K562 (cell line): ENCODE data around the gene ARL16. TPM values are rescaled to one million over a fixed set of nuclear protein-coding genes. Genes with fewer than 3 reads are reported as not detected.
A peak's percentile ranks its signal among the peaks of the same experiment; 100 is the strongest.

Experiments used
- CBX8 ChIP-seq: fragments of 200-600 bp; sonication (generic); IDR thresholded peaks from 2 replicates; pipeline ENCODE4 v1.6.1; 2012; ENCODE audit warnings: borderline replicate concordance, mixed run types, low read depth, mild to moderate bottlenecking, moderate library complexity, mixed read lengths, low read length, control low read depth, inconsistent platforms; ENCODE audit not compliant: poor library complexity, severe bottlenecking; ENCODE audit errors: extremely low read depth
- CCAR2 ChIP-seq: fragments of 200-400 bp; formaldehyde crosslinking; IDR thresholded peaks from 2 replicates; pipeline ENCODE4 v1.6.1; 2017; ENCODE audit warnings: mild to moderate bottlenecking, low read depth, low read length
- EZH2 ChIP-seq: IDR thresholded peaks from 2 replicates; pipeline ENCODE4 v1.6.1; 2012; ENCODE audit warnings: low read depth, mild to moderate bottlenecking, inconsistent platforms, low read length, borderline replicate concordance
- GATAD2B ChIP-seq: fragments of 450-650 bp; IDR thresholded peaks from 2 replicates; pipeline ENCODE4 v1.6.1; 2017; ENCODE audit warnings: mild to moderate bottlenecking, borderline replicate concordance
- KAT8 ChIP-seq: fragments of 450-650 bp; IDR thresholded peaks from 2 replicates; pipeline ENCODE4 v1.6.1; 2016; ENCODE audit warnings: low read depth, mild to moderate bottlenecking
- NFIX ChIP-seq: fragments of 250-450 bp; sonication (Bioruptor Pico); IDR thresholded peaks from 2 replicates; pipeline ENCODE4 v1.4.0; 2020; ENCODE audit warnings: low read depth, mild to moderate bottlenecking, moderate library complexity
- OTX1 ChIP-seq: fragments of 450-650 bp; formaldehyde crosslinking; IDR thresholded peaks from 2 replicates; pipeline ENCODE4 v1.4.0; 2022; ENCODE audit warnings: mild to moderate bottlenecking
- POLR2G ChIP-seq: fragments of 200-400 bp; formaldehyde crosslinking; IDR thresholded peaks from 2 replicates; pipeline ENCODE4 v1.6.1; 2017; ENCODE audit warnings: low read depth, mild to moderate bottlenecking, antibody characterized with exemption, low read length, moderate library complexity
- RBM22 ChIP-seq: fragments of 200-400 bp; formaldehyde crosslinking; IDR thresholded peaks from 2 replicates; pipeline ENCODE4 v1.6.1; 2018; ENCODE audit warnings: low read length, low read depth; ENCODE audit not compliant: poor library complexity, severe bottlenecking
- SMAD3 ChIP-seq: fragments of 450-650 bp; formaldehyde crosslinking; conservative IDR thresholded peaks from 2 replicates; pipeline ENCODE4 v1.4.0; 2020; ENCODE audit warnings: mild to moderate bottlenecking
- SP1 ChIP-seq: sonication (generic); formaldehyde crosslinking; IDR thresholded peaks from 2 replicates; pipeline ENCODE4 v1.8.1; 2022; ENCODE audit warnings: mild to moderate bottlenecking, missing genetic modification reagents
- TFAM ChIP-seq: fragments of 250-450 bp; sonication (Bioruptor Pico); conservative IDR thresholded peaks from 2 replicates; pipeline ENCODE4 v1.5.0; 2021; ENCODE audit warnings: mild to moderate bottlenecking, moderate library complexity
- ZNF124 ChIP-seq: sonication (generic); formaldehyde crosslinking; IDR thresholded peaks from 2 replicates; pipeline ENCODE4 v1.8.1; 2022; ENCODE audit warnings: missing genetic modification reagents
- ZNF212 ChIP-seq: fragments of 450-650 bp; formaldehyde crosslinking; IDR thresholded peaks from 2 replicates; pipeline ENCODE4 v1.4.0; 2020; ENCODE audit warnings: mild to moderate bottlenecking
- ZNF3 ChIP-seq: fragments of 250-450 bp; sonication (Bioruptor Pico); IDR thresholded peaks from 2 replicates; pipeline ENCODE4 v1.5.0; 2021; ENCODE audit warnings: mild to moderate bottlenecking, moderate library complexity
- ZNF589 ChIP-seq: fragments of 200-800 bp; sonication (Bioruptor generic); IDR thresholded peaks from 2 replicates; pipeline ENCODE4 v1.6.1; 2016; ENCODE audit warnings: low read depth, missing genetic modification characterization, missing compliant biosample characterization
- ZNF609 ChIP-seq: sonication (generic); formaldehyde crosslinking; IDR thresholded peaks from 2 replicates; pipeline ENCODE4 v1.8.1; 2023; ENCODE audit warnings: missing genetic modification reagents, mild to moderate bottlenecking, borderline replicate concordance
- ZNF76 ChIP-seq: fragments of 250-450 bp; sonication (Bioruptor Pico); IDR thresholded peaks from 2 replicates; pipeline ENCODE4 v1.4.0; 2020; ENCODE audit warnings: mild to moderate bottlenecking, moderate library complexity, borderline replicate concordance
- ZZZ3 ChIP-seq: fragments of 450-650 bp; IDR thresholded peaks from 2 replicates; pipeline ENCODE4 v1.6.1; 2016; ENCODE audit warnings: antibody characterized with exemption, mild to moderate bottlenecking, moderate library complexity
- polyA plus RNA-seq, 8 experiments: library from polyadenylated mRNA; depleted of rRNA in 4 of 8; stranded (reverse) in 5 of 8; unstranded in 3 of 8; fragments of >200 nt; fragmentation: Nextera tagmentation in 2 of 8; fragmentation: Illumina TruSeq in 1 of 8; extraction: Ambion mirVana in 2 of 8; extraction: Trizol in 1 of 8; gene quantifications; 2 replicates each; pipeline versions ENCODE4 v1.2.1 to v1.2.3, GENCODE V29; 2011 to 2014; ENCODE audit warnings: inconsistent platforms in 1 of 8, missing spikeins in 1 of 8
- total RNA-seq, 7 experiments: library from RNA; depleted of rRNA in 6 of 7; stranded (reverse); fragments of >200 nt in 6 of 7; fragmentation: Illumina TruSeq in 2 of 7; extraction: Trizol in 2 of 7; gene quantifications; 2 replicates each; pipeline versions ENCODE4 v1.2.1 to v1.2.3, GENCODE V29; 2011 to 2021; ENCODE audit warnings: low replicate concordance in 1 of 7
- TF ChIP-seq, protein P1 (sequence below): fragments of 200-400 bp; formaldehyde crosslinking; IDR thresholded peaks from 2 replicates; pipeline ENCODE4 v1.6.1; 2017; ENCODE audit warnings: mild to moderate bottlenecking, low read depth, low read length, moderate library complexity

ARL16 gene
- total and polyA plus RNA-seq, 9 of the 15 experiments (the other 6 are each of a cell fraction or from before 2014, with no cell fraction given): 5.4 to 32.4 (median 22.6) TPM

GRCh38 chr17:81636505-81637288, 46.9 kb downstream of the ARL16 start, which contains the start of the genes NPLOC4 and TSPAN10 (continued):
- TF ChIP-seq SP1 (CRISPR knock-in tag) (peak; percentile 82), ZNF589 (CRISPR knock-in tag) (no peak; the same call in 1 of the 2 replicates), ZNF124 (CRISPR knock-in tag) (no peak), RBM22 (peak; percentile 53), ZNF609 (CRISPR knock-in tag) (no peak), ZZZ3 (no peak), CBX8 (no peak), ZNF3 (CRISPR knock-in tag) (no peak), KAT8 (no peak), SMAD3 (CRISPR knock-in tag) (0 out of 2 replicates have a peak, but pooled peaks have one; percentile 60), GATAD2B (peak; percentile 97; the same call in 1 of the 2 replicates), TFAM (CRISPR knock-in tag) (no peak), EZH2 (no peak), ZNF212 (CRISPR knock-in tag) (no peak), POLR2G (peak; percentile 96), NFIX (CRISPR knock-in tag) (no peak), CCAR2 (no peak), ZNF76 (CRISPR knock-in tag) (peak; percentile 38; the same call in 1 of the 2 replicates), OTX1 (peak; percentile 36; the same call in 1 of the 2 replicates)
- TF ChIP-seq, protein P1, sequence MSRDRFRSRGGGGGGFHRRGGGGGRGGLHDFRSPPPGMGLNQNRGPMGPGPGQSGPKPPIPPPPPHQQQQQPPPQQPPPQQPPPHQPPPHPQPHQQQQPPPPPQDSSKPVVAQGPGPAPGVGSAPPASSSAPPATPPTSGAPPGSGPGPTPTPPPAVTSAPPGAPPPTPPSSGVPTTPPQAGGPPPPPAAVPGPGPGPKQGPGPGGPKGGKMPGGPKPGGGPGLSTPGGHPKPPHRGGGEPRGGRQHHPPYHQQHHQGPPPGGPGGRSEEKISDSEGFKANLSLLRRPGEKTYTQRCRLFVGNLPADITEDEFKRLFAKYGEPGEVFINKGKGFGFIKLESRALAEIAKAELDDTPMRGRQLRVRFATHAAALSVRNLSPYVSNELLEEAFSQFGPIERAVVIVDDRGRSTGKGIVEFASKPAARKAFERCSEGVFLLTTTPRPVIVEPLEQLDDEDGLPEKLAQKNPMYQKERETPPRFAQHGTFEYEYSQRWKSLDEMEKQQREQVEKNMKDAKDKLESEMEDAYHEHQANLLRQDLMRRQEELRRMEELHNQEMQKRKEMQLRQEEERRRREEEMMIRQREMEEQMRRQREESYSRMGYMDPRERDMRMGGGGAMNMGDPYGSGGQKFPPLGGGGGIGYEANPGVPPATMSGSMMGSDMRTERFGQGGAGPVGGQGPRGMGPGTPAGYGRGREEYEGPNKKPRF: no peak
